Mononuclear cell (primary cell): ENCODE data around the gene SS18L1. TPM values are rescaled to one million over a fixed set of nuclear protein-coding genes. Genes with fewer than 3 reads are reported as not detected.

Experiments
- H3K27me3 ChIP-seq: 2 replicates; pipeline ENCODE4 v1.6.0; 2011; ENCODE audit warnings: low read length, control low read depth; ENCODE audit not compliant: insufficient read depth
- H3K4me1 ChIP-seq: 2 replicates; pipeline ENCODE4 v1.5.1; 2011; ENCODE audit warnings: mild to moderate bottlenecking, low read length, control low read depth; ENCODE audit not compliant: insufficient read depth
- H3K4me3 ChIP-seq: 2 replicates; pipeline ENCODE4 v1.5.1; 2011; ENCODE audit warnings: mild to moderate bottlenecking, low read length, moderate library complexity
- H3K9me3 ChIP-seq: 2 replicates; pipeline ENCODE4 v1.5.1; 2011; ENCODE audit warnings: low read depth, mild to moderate bottlenecking, control low read depth, low read length
- total RNA-seq: library from RNA; depleted of rRNA; stranded (reverse); fragments of >200 nt; gene quantifications from one replicate; pipeline ENCODE4 v1.2.3, GENCODE V29; 2012

The SS18L1 gene
- total RNA-seq, 1 donor = 6.3 TPM

DNA sequence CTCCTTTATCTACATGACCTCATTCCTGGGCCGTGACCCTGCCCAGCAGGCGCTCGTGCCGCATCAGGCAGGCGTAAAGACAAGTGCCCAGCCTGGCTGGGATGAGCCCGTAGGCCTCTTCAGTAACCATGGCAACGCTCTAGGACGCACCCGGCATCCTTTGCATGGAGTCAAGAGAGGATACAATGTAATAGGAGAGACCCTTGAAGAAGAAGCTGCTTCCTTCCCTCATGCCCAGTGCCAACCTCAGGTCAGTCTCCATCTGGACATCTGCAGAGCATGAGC lies 26.3 kb upstream of the SS18L1 start:
- Histone ChIP-seq H3K4me1 (peaks cover 22% of the 10 kb centered on the region), H3K4me3 (no peak overlapping the region), H3K27me3 (no peaks in the 10 kb centered on the region), H3K9me3 (no peaks in the 10 kb centered on the region)

DNA sequence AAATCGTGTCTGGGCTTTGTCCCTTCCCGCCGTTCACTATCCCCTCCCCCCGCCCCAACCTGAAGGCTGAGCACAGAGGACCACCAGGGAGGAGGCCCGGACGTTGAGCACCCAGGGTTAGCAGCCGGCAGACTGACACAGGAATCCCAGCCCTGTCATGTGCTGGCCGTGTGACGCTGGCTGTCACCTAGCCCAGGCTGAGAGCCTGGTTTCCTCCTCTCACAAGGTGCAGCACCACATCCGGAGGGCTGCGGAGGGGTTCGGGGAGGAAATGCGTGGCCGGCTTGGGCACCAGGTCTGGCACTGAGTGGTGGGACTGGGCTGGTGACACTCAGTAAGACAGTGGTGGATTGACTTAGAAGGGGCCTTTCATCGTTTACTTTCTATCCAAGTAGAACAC lies 25.9 kb upstream of the SS18L1 start:
- Histone ChIP-seq H3K9me3 (no peaks in the 10 kb centered on the region), H3K27me3 (no peaks in the 10 kb centered on the region), H3K4me3 (no peak overlapping the region)

GRCh38 chr20:62118113-62119043 lies 25.2 kb upstream of the SS18L1 start:
- Histone ChIP-seq H3K4me3 (no peak overlapping the region), H3K9me3 (no peaks in the 10 kb centered on the region), H3K27me3 (no peaks in the 10 kb centered on the region), H3K4me1 (peaks cover 27% of the 10 kb centered on the region)

More for the DNA sequence above, 25.9 kb upstream of the SS18L1 start:
- peaks cover 22% of the 10 kb centered on the region for H3K4me1 ChIP-seq

DNA sequence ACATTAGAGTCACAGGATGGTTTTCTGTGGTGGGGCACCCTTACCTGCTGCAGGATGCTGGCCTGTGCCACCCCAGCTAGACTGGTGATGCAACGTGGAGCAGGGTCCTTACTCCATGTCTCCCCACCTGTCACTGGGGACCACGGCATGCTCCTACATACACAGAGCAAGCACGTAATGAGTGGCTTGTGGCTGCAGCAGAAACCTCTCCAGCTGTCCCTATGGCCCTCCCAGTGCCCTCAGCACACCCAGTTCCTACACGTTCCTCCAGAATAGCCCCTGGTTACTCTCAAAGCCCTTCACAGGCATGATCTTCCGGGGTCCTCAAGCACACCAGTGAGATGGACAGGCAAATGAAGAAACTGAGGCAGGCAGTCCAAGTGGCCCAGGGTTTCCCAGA lies 24.5 kb upstream of the SS18L1 start:
- no peaks in the 10 kb centered on the region for H3K27me3 ChIP-seq
- no peak overlapping the region for H3K4me3 ChIP-seq
- no peaks in the 10 kb centered on the region for H3K9me3 ChIP-seq
- H3K4me1 ChIP-seq = peaks cover 35% of the 10 kb centered on the region

GRCh38 chr20:62119591-62120364 lies 23.8 kb upstream of the SS18L1 start:
- H3K9me3 ChIP-seq = no peaks in the 10 kb centered on the region
- no peak overlapping the region for H3K4me3 ChIP-seq
- no peaks in the 10 kb centered on the region for H3K27me3 ChIP-seq
- peaks cover 38% of the 10 kb centered on the region for H3K4me1 ChIP-seq

GRCh38 chr20:62120365-62120762 lies 23.2 kb upstream of the SS18L1 start:
- H3K27me3 ChIP-seq = no peaks in the 10 kb centered on the region
- peaks cover 38% of the 10 kb centered on the region for H3K4me1 ChIP-seq
- no peak overlapping the region for H3K4me3 ChIP-seq
- no peaks in the 10 kb centered on the region for H3K9me3 ChIP-seq

GRCh38 chr20:62120990-62121775 lies 22.4 kb upstream of the SS18L1 start:
- Histone ChIP-seq H3K9me3 (no peaks in the 10 kb centered on the region), H3K27me3 (no peaks in the 10 kb centered on the region), H3K4me3 (peak overlapping the region; percentile 73), H3K4me1 (peaks cover 38% of the 10 kb centered on the region)

- Histone ChIP-seq H3K4me1 (peaks cover 33% of the 10 kb centered on the region), H3K27me3 (no peaks in the 10 kb centered on the region), H3K9me3 (no peaks in the 10 kb centered on the region), H3K4me3 (peak within 1 kb of the TSS; percentile 73)
These were observed 21.6 kb upstream of the SS18L1 start, which contains the start of gene LSM14B for GRCh38 chr20:62121776-62122653. TSS of gene LSM14B (plus strand) at chr20:62122475. CDS start at chr20:62122667, 192 bp downstream.

GRCh38 chr20:62122654-62123449 lies 20.7 kb upstream of the SS18L1 start:
- no peaks in the 10 kb centered on the region for H3K27me3 ChIP-seq
- H3K4me1 ChIP-seq = peaks cover 28% of the 10 kb centered on the region
- H3K4me3 ChIP-seq = peak overlapping the region; percentile 73
- H3K9me3 ChIP-seq = no peaks in the 10 kb centered on the region

DNA sequence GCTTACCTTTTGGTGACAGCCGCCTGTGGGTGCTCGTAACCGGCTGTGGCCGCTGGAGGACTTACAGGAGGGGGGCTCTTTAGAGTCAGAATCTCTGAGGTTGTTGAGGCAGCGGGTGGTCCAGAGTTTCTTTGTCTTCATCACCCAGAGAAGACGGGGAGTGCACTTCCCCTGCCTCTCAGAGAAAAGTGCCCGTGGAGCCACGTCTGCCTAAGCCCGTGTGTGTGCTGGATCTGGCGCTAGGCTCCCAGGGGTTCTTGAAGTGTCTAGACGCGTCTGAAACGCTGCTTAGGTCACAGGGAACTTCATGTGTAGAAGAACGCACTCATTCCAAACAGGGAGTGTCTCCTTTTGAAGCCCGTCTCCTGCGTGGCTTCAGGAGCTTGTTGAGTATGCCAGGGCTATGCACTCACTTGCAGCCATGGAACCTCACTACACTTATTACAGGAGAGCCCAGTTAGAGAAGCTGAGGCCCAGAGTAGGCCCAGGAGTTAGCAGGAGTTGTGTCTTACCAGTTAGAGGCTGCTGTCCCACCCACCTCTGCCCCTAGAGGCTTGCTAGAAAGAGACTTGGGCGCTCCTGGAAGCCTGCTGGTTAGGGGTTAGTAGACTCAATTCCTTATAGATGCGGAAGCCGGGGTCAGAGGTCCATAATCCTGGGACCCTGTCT lies 20.0 kb upstream of the SS18L1 start:
- H3K27me3 ChIP-seq = no peaks in the 10 kb centered on the region

DNA sequence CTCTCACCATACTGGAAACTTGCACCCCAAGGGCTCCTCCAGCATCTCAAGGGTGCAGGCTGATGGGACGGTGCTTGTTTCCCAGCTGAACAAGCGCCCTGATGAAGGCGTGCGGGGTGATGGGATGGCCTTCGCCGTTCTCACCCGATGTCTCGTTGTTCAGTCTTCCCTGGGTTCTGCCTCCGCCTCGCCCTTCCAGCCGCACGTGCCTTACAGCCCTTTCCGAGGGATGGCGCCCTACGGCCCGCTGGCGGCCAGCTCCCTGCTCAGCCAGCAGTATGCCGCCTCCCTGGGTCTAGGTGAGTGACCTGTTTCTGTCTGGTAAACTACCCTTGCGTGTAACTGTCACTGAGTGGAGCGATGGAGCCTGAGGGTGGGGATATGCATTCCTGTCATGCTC lies 17.4 kb upstream of the SS18L1 start:
- H3K9me3 ChIP-seq = no peaks in the 10 kb centered on the region
- no peak overlapping the region for H3K4me3 ChIP-seq
- H3K4me1 ChIP-seq = peaks cover 24% of the 10 kb centered on the region
- H3K27me3 ChIP-seq = no peaks in the 10 kb centered on the region

More for the DNA sequence above, 20.0 kb upstream of the SS18L1 start:
- peaks cover 22% of the 10 kb centered on the region for H3K4me1 ChIP-seq
- H3K4me3 ChIP-seq = peak overlapping the region; percentile 73
- H3K9me3 ChIP-seq = no peaks in the 10 kb centered on the region

GRCh38 chr20:62127799-62128198 lies 15.8 kb upstream of the SS18L1 start:
- Histone ChIP-seq H3K27me3 (no peaks in the 10 kb centered on the region), H3K4me3 (no peak overlapping the region), H3K9me3 (no peaks in the 10 kb centered on the region), H3K4me1 (peaks cover 30% of the 10 kb centered on the region)

- H3K27me3 ChIP-seq = no peaks in the 10 kb centered on the region
- H3K4me1 ChIP-seq = peaks cover 29% of the 10 kb centered on the region
- H3K4me3 ChIP-seq = no peak overlapping the region
- no peaks in the 10 kb centered on the region for H3K9me3 ChIP-seq
These were observed 15.1 kb upstream of the SS18L1 start for GRCh38 chr20:62128502-62128901.
